ENCODE measurements around the gene DSTN.

DSTN gene

GRCh38 chr20:17549131-17549530, 20.7 kb upstream of the DSTN start:
- no peak for DNase-seq (ENCODE audit: low read depth)

- DNase-seq (ENCODE audit: low read depth): no peak
Observed at GRCh38 chr20:17555106-17555505, 14.8 kb upstream of the DSTN start.

- no peak for DNase-seq (ENCODE audit: low read depth)
Observed at GRCh38 chr20:17556837-17557674, 12.8 kb upstream of the DSTN start.

DNA sequence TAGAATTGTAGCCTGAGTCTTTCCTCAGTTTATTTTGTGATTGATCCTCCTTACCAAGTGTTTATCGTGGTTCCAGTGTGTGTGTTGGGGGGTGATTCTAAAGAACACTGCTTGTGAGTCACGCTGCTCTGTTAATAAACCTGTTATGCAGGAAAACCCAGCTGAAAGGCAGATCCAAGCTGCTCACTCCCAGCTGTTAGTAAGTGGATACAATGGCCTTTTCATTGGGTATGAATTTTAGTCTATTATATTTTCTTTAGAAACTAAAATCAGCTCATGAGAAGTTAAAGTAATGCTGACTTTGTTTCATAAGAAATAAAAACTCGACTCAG, 12.2 kb upstream of the DSTN start:
- DNase-seq (ENCODE audit: low read depth): no peak

- no peak for DNase-seq (ENCODE audit: low read depth)
Observed at GRCh38 chr20:17558154-17558940, 11.5 kb upstream of the DSTN start.

DNA sequence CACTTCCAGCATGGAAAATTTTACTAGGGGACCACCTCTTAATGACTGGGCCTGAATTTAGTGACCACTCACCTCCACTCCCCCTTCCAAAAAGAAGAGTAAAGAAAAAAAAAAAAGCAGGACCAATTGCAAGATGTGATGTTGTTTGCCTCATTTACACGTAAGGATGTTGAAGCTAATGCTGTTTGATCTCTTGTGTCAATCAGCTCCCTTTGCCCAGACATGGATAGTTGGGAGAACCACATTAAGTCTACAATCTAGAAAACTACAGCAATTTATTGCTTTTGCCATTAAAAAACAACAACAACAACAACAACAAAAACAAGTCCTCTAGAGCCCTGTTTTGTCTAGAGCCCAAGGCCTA, 11.0 kb upstream of the DSTN start:
- DNase-seq (ENCODE audit: low read depth): no peak

GRCh38 chr20:17559338-17559737, 10.5 kb upstream of the DSTN start:
- DNase-seq (ENCODE audit: low read depth): no peak

DNA sequence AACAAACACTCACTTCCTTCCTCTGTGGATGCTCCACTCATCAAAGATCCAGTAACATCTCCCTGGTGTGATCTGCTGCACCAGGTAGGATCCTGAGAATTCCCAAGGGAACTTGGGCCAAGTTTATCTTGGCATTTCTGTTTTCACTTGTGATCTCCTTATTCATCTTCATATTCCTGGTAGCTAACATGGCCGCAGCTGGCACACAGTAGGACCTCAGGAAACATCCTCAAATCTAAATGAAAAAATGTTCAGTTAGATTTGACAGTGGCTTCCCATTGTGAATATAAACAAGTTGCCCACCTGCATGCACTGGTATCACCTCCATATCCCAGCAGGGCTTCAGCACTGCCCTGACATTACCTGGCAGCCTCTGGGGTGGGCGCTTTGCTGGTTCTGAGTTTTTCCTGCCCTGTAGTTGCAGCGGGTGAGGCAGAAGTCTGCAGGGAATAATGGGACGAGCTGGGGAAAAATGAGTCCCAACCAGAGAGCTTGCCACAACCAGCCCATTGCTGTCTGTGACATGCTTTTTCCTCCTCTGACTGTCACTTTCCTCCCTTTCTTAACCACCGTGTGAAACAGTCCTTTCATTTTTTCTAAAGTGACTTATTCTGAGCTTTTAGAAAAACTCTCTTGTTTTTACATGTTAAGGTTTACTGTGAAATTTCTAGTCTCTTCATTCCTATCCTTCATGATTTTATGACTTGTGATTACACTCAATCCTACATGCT, 9.4 kb upstream of the DSTN start:
- no peak for DNase-seq (ENCODE audit: low read depth)

- DNase-seq (ENCODE audit: low read depth): no peak
Observed at GRCh38 chr20:17562804-17563305, 7.0 kb upstream of the DSTN start.

GRCh38 chr20:17565169-17565845, 4.6 kb upstream of the DSTN start:
- DNase-seq (ENCODE audit: low read depth): no peak

- no peak for DNase-seq (ENCODE audit: low read depth)
Observed at GRCh38 chr20:17566345-17566744, 3.5 kb upstream of the DSTN start.

- no peak for DNase-seq (ENCODE audit: low read depth)
Observed at GRCh38 chr20:17568045-17568788, 1.7 kb upstream of the DSTN start.

- DNase-seq (ENCODE audit: low read depth): no peak
Observed at GRCh38 chr20:17568972-17569521, 828 bp upstream of the DSTN start.

GRCh38 chr20:17570347-17571152, 675 bp downstream of the DSTN start:
- DNase-seq (ENCODE audit: low read depth): no peak

GRCh38 chr20:17571153-17571527, 1.3 kb downstream of the DSTN start:
- no peak for DNase-seq (ENCODE audit: low read depth)

- no peak for DNase-seq (ENCODE audit: low read depth)
Observed at GRCh38 chr20:17572034-17572638, 2.3 kb downstream of the DSTN start.

GRCh38 chr20:17573463-17573862, 3.6 kb downstream of the DSTN start:
- no peak for DNase-seq (ENCODE audit: low read depth)

DNA sequence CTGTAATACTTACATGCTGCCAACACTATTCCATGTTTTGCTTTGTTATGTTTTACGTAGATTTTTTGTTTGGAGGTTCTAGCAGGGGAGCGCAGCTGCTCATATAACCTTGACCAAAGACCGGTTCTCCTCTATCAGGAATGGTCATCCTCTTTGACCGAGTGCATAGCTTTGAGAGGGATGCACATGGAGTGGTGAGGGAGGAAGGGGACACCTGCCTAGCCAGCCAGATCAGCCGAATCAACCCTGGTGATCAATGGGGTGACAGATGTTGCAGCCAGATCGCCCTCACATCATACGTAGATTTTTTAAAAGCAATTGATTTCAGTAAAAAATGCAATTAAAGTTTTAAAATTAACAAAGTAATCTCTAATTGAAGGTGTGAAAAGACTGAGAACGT, 6.3 kb downstream of the DSTN start:
- no peak for DNase-seq (ENCODE audit: low read depth)

GRCh38 chr20:17579369-17580039, 9.6 kb downstream of the DSTN start:
- DNase-seq (ENCODE audit: low read depth): no peak
